ENCODE data around the gene ZNF860. TPM values are rescaled to one million over a fixed set of nuclear protein-coding genes. Genes with fewer than 3 reads are reported as not detected.

ZNF860 gene
- total and polyA plus RNA-seq, 2 experiments from 2014 or later, result not detected

GRCh38 chr3:31937225-31937624 is 44.3 kb upstream of the ZNF860 start:
- no peaks in the 10 kb centered on the region for H3K36me3 ChIP-seq
- DNase-seq (ENCODE audit: low read depth in 1 of 2, low spot score in 1 of 2), result peak in 1 of 2 donors; percentile 34

DNA sequence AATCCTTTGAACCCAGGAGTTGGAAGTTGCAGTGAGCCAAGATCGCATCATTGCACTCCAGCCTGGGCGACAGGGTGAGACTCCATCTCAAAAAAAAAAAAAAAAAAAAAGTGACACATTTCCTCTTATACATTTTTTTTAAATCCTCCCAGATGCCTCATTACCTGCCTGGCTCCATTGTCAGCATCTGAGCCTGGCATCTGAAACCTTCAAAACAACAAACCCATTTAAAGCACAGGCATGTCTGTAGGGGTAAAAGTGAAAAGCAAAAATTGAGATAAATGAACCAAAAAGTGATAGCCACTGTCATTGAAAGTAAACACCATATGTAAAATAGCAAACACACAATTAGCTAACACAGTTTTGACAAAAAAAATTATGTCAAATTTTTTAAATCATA is 39.1 kb upstream of the ZNF860 start:
- no peaks in the 10 kb centered on the region for H3K36me3 ChIP-seq
- no peak for TF ChIP-seq CTCF (IDR thresholded peaks at IDR 0.05; ENCODE audit: low read depth, low read length)

More at GRCh38 chr3:31937225-31937624, 44.3 kb upstream of the ZNF860 start:
- H3K9me3 ChIP-seq (ENCODE audit: low read depth), result no peaks in the 10 kb centered on the region
- TF ChIP-seq CTCF (IDR thresholded peaks at IDR 0.05; ENCODE audit: low read depth, low read length), result no peak
- no peak overlapping the region for H3K27ac ChIP-seq
- no peaks in the 10 kb centered on the region for H3K27me3 ChIP-seq
- H3K4me1 ChIP-seq (ENCODE audit: low read depth), result peaks cover 5% of the 10 kb centered on the region
- H3K4me3 ChIP-seq, result no peak overlapping the region

DNA sequence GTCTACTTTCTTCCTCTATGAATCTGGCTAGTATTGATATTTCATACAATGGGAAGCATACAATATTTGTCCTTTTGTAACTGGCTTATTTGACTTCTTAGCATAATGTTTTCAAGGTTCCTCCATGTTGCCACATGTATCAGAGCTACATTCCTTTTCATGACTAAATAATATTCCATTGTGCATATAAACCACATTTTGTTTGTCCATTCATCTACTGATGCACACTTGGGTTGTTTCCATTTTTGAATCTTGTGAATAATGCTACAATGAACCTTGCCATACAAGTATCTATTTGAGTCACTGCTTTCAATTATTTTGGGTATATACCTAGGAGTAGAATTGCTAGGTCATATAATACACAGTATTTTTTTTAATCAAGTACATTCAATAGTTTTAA is 38.5 kb upstream of the ZNF860 start:
- H3K4me1 ChIP-seq (ENCODE audit: low read depth), result peaks cover 5% of the 10 kb centered on the region
- no peak for DNase-seq (ENCODE audit: low read depth in 1 of 2, low spot score in 1 of 2)
- H3K4me3 ChIP-seq, result no peak overlapping the region
- no peak overlapping the region for H3K27ac ChIP-seq
- no peaks in the 10 kb centered on the region for H3K36me3 ChIP-seq
- H3K9me3 ChIP-seq (ENCODE audit: low read depth), result no peaks in the 10 kb centered on the region
- no peak for TF ChIP-seq CTCF (IDR thresholded peaks at IDR 0.05; ENCODE audit: low read depth, low read length)
- no peaks in the 10 kb centered on the region for H3K27me3 ChIP-seq

More for the DNA sequence above, 39.1 kb upstream of the ZNF860 start:
- H3K27ac ChIP-seq, result no peak overlapping the region
- H3K4me3 ChIP-seq, result no peak overlapping the region
- DNase-seq (ENCODE audit: low read depth in 1 of 2, low spot score in 1 of 2), result no peak
- no peaks in the 10 kb centered on the region for H3K9me3 ChIP-seq (ENCODE audit: low read depth)
- H3K27me3 ChIP-seq, result no peaks in the 10 kb centered on the region
- peaks cover 5% of the 10 kb centered on the region for H3K4me1 ChIP-seq (ENCODE audit: low read depth)

- DNase-seq (ENCODE audit: low read depth in 1 of 2, low spot score in 1 of 2), result no peak
- Histone ChIP-seq H3K4me1 (ENCODE audit: low read depth) (peaks cover 5% of the 10 kb centered on the region), H3K27me3 (no peaks in the 10 kb centered on the region), H3K4me3 (no peak overlapping the region), H3K36me3 (no peaks in the 10 kb centered on the region), H3K27ac (no peak overlapping the region), H3K9me3 (ENCODE audit: low read depth) (no peaks in the 10 kb centered on the region)
- TF ChIP-seq CTCF (IDR thresholded peaks at IDR 0.05; ENCODE audit: low read depth, low read length), result no peak
Measured at GRCh38 chr3:31945738-31946052, 35.9 kb upstream of the ZNF860 start.

DNA sequence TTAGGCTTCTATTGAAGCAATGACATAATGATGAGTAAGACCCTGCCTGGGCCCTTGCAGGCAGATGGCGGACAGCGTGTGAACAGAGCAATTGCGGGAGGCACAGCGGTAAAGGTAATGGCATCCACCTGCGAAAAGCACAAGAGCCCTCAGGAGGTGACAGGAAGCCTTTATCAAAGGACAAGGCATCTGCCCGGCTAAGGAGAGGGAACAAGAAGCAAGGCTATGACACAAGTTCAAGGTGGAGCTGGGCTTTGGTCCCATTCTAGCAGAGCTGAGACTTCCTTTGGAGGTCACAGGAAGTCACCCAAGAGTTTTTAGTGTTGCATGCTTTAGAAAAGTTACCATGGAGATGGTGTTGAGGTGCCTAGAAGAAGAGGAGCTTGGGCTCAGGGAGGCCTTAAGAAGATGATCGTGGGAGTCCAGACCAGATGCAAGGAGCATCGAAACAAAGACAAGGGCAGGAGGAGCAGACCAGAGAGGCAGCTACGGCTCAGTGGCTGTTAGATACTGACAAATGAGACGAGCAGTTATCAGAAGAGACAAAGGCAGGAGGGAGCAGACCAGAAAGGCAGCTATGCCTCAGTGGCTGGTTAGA is 35.0 kb upstream of the ZNF860 start:
- no peak for DNase-seq (ENCODE audit: low read depth in 1 of 2, low spot score in 1 of 2)
- Histone ChIP-seq H3K27me3 (no peaks in the 10 kb centered on the region), H3K4me3 (no peak overlapping the region), H3K9me3 (ENCODE audit: low read depth) (no peaks in the 10 kb centered on the region), H3K4me1 (ENCODE audit: low read depth) (peaks cover 1% of the 10 kb centered on the region), H3K36me3 (no peaks in the 10 kb centered on the region), H3K27ac (no peak overlapping the region)
- TF ChIP-seq CTCF (IDR thresholded peaks at IDR 0.05; ENCODE audit: low read depth, low read length), result no peak

Measured in cardiac muscle cell (in vitro differentiated cells and primary cell).